GM19438 (cell line): ENCODE results near the gene NRBF2.
A peak's percentile ranks its signal among the peaks of the same experiment; 100 is the strongest.
"Not testable (repeated sequence)": the region's sequence is repeated elsewhere in the genome, so short reads cannot be mapped to it uniquely, and the experiment has no call there.

Experiments
- ATAC-seq: cut with Tn5 transposase; IDR thresholded peaks from one replicate; pipeline ENCODE4 v1.9.1; 2021; ENCODE audit warnings: low read depth; ENCODE audit not compliant: unreplicated experiment

NRBF2 gene

DNA sequence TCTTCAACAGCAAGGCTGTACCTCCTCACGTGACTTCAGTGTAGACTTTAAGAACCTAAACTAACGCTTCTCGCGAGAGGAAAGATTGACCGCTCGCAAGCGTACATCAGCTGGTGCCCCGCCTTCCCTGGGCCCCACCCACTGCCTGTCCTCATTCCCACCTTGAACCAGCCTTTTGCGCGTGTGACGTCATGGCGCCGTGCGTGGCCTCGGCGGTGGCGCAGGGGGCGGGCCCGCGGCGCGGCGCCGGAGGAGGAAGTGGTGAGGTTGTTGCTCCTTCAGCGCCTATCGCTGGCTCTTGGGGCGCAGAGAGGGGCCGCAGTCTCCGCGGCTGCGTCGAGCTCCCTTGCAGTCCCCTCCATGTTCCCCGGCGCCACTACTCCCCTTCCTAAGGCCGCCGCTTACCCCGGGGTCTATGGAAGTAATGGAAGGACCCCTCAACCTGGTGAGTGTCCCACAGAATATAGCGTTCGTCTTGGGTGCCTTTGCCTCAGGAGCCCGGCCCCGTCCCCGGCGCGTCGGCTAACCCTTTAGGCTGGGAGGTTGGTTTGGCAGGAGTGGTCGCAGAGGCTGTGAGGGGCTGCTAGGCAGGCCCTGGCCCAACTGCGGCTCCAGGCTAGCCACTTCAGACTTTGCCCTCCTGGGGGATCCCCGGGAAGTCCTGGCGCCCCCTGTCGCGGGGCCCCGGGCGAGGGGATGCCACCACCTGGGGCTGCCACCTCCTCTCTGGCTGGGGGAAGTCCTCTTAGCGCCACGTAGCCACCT is at the start of gene NRBF2:
Gene NRBF2 (plus strand): TSS at position 273 of the 765 bp plus-strand sequence. CDS start 143 bp downstream, at position 416.
- peak; percentile 96 for ATAC-seq

DNA sequence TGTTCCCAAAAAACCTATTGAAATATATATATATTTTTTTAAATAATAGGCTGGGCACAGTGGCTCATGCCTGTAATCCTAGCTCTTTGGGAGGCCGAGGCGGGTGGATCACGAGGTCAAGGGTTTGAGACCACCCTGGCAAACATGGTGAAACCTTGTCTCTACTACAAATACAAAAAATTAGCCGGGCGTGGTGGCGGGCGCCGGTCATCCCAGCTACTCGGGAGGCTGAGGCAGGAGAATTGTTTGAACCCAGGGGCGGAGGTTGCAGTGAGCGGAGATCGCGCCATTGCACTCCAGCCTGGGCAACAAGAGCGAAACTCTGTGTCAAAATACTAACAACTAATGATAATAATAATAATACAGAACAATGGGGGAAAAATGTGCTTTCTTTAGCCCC is 49.7 kb upstream of the NRBF2 start:
- ATAC-seq: not testable (repeated sequence)

- ATAC-seq: peak; percentile 84
These were observed 49.0 kb upstream of the NRBF2 start for GRCh38 chr10:63083904-63084689.

DNA sequence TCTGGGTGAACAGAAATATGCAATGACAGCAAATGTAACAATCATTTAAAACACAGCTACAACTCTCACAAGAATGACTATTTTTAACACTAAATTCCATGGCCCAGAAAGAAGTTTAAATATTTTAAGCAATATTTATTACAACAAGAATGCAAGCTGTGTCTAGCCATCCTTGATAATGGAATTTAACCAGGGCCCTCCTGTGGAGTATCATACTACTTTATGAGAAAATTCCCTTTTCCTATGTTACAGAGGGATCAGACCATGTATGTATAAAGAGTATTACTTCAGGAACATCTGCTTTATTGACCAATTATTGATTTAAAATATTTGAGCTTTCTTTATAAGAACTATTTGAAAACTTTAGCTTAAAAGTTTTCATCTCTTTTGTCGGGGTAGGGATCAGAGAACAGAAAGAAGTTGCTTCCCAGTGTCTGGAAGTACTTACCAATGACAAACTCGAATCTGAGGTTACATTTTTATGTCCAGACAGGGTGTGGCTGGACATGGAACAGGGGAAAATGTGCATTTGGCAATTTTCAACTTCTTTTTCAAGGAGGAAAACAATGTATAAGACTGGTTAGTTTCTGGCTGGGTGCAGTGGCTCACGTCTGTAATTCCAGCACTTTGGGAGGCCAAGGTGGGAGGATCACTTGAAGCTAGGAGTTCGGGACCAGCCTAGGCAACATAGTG is 48.3 kb upstream of the NRBF2 start:
- no peak for ATAC-seq

DNA sequence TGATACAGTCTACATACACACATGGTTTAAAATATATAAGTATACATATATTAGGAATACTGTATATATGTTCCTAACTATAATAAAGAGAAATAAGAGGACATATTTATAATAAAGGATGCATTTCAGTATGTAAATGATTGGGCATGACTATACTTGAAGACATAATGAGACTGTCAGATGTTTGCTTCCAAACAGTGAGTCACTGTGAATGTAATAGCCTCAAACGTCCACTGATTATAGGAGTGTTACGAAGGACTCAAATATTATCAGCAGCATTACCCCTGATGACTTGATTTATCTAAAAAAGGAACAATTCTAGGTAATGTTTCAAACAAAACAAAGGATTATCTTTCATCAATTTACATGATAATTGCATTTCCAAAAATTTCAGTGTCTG is 39.9 kb upstream of the NRBF2 start:
- no peak for ATAC-seq

DNA sequence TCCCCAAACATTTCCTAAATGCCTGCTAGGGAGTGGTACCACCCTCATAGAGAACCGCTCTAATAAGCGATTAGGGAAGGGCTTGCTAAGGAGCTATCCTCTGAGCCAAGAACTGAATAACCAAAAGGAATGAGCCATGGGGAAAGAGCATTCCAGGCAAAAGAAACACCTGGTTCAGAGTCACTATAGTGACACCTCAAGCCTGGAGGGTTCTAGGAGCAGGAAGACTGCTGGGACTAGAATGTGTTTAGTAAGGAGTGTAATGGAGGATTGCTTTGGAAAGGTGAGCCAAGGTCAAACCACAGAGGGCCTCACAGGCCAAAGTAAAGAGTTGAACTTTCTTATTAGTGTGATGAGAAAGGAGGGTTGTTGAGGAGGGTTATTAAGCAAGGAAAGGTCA is 38.7 kb upstream of the NRBF2 start:
- ATAC-seq: no peak

DNA sequence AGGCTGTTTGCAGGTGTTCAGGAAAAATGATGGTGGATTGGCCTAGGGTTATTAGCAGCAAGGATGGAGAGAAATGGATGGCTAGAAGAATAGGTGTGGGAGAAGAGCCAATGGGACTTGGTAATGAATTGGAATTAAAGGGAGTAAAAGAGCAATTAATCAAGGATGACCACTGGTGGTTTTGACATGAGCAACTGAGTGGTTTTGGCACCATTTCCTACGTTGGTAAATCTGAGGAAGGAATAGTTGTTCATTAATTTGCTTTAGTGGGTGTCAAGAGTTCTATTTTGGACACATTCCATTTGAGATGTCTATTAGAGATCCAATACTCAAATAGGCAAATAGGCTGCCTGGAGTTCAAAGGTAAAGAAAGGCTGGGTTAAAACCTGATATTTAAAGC is 38.2 kb upstream of the NRBF2 start:
- no peak for ATAC-seq

DNA sequence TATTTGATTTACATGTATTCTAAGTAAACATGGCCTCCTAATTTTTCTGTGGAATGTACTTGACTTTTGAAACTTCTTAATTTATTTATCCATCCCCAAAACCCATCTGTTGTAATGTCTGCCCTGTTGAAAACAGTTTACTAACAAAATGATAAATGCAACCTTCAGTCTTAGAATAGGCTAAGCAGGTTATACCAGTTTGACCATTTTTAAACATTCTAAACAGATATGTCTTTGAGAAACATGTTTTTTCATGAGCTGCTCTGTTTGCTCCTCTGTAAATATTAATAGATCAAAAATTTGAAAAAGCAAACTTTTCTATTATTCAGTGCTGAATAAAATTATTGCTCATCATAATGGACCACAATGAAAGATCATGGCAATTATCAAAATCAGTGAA is 33.4 kb upstream of the NRBF2 start:
- no peak for ATAC-seq

DNA sequence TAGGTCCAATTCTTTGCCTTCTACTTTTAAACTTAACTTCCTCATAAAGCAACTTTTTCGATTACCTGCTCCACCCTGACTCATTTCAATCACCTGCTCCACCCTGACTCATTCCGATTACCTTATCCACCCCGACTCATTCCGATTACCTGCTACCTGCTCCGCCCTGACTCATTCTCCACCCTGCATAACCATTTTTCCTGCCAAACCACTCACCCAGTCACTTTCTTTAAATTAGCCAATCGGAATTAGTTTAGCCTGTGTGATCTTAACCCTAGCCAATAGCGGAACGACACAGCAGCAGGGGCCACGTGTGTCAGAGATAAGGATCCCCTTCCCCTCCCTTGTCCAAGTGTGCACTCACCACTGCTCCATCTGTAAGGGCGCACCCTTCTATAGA is 32.0 kb upstream of the NRBF2 start:
- ATAC-seq: not testable (repeated sequence)

- ATAC-seq: not testable (repeated sequence)
These were observed 30.7 kb upstream of the NRBF2 start for GRCh38 chr10:63102279-63102883.

DNA sequence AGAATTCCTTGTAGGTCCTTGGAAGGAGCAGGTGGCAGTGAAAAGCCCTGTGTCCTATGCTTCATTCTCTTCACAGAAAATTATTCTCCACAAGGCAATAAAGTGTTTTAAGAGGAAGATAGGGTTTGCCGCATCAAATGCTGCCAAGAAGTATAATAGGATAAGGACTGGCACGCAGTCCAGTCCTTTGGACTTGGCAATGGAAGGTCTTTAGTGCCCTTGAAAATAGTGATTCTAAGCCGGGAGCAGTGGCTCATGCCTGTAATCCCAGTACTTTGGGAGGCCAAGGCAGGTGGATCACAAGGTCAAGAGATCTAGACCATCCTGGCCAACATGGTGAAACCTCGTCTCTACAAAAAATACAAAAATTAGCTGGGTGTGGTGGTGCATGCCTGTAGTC is 29.9 kb upstream of the NRBF2 start:
- not testable (repeated sequence) for ATAC-seq

GRCh38 chr10:63103971-63104409 is 29.1 kb upstream of the NRBF2 start:
- no peak for ATAC-seq

DNA sequence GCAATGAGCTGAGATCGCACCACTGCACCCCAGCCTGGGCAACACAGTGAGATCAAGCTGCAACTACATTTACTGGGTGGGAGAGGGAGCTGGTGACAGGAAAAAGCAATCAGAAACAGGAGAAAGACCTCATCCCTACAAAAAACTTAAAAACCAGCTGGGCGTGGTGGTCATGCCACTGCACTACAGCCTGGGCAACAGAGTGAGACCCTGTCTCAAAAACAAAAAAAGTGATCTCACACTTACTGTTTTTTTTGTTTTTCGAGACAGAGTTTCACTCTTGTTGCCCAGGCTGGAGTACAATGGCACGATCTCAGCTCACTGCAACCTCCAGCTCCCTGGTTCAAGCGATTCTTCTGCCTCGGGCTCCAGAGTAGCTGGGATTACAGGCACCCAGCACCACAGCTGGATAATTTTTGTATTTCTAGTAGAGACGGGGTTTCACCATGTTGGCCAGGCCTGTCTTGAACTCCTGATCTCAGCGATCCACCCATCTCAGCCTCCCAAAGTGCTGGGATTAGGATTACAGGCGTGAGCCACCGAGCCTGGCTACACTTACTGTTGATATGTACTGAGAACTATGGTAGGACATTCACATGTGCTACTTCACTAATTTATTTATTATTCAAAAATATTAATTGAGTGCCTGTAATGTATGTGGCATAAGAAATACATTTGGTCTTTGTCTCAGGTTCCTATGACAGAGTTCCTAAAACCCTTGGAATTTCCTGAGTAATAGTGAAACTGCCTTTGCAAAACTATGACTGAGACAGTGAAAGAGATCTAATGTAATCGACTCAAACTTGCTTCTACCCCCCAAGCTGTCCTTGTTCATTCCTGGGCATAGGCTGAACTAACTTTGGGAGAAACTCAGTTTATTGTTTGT is 27.7 kb upstream of the NRBF2 start:
- no peak for ATAC-seq

- ATAC-seq: no peak
These were observed 26.9 kb upstream of the NRBF2 start for GRCh38 chr10:63106111-63106755.

DNA sequence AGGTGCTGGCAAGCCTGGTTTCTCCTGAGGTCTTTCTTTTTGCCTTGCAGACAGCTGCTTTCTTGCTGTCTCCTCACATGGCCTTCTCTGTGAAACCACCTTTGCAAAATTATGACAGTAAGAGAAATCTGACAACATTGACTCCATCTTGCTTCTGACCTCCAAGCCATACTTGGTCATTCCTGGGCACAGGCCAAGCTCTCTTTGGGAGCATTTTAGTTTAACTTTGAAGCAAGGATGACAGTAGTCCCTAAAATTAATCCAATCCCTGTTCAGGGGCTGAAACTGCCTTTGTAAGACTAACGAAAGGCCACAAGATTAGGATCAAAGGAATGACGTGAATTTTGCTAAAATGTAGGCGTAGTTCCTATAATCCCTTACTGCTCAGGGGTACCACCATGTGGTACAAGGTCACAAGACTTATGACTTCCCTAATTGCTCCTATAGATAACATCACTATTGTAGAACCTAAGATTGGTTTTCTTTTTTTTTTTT is 25.1 kb upstream of the NRBF2 start:
- ATAC-seq: no peak

DNA sequence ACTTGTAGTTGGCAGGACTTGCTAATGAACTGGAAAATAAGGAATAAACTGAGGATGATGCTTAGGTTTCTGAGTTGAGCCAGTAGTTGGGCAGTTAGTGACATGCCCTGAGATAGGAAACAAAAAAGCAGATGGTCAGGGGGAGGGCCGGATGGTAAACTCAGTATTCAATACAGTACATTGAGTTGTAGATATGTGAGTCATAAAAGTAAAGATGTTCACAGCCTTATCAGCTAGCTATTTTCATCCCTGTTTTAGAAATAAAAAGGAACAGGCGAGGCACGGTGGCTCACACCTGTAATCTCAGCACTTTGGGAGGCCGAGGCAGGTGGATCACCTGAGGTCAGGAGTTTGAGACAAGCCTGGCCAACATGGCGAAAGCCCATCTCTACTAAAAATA is 22.2 kb upstream of the NRBF2 start:
- no peak for ATAC-seq

GRCh38 chr10:63114031-63114814 is 18.9 kb upstream of the NRBF2 start:
- ATAC-seq: no peak

DNA sequence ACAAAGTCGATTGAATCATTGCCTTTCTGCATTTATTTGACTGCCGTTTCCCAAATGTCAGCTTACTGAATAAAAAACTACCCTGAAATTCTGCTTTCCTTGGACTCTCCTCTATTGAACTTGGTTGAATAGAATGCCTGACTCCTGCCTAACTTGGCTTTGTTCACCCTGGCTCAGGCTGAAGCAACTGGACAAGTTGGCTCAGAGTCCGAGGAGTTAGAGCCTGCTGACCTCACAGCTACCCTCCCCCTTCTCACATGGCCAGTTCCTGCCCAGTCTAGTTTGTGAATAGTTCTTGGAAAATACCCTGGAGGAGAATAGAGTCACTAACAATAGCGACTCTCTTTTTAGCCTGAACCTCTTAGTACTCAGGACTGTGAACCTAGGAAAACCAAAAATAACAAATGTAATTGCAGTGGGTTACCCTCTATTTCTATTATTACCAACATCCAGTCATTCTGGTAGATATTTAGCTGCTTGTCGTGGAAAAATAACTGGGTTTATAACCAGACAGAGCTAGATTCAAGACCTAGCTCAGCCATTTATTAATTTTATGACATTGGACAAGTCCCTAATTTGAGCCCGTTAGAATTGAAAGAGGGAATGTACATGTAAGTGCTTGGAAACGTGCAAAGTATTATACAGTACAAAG is 17.3 kb upstream of the NRBF2 start:
- no peak for ATAC-seq
